Activated CD4-positive, CD25-positive, alpha-beta regulatory T cell treated with anti-CD3 and anti-CD28 coated beads, Interleukin-2, amount 50 U/mL, for 16 hours (primary cell): ENCODE measurements around the gene RBM19.

Source experiments
- DNase-seq: peaks from one replicate; pipeline ENCODE4 v3.0.0-alpha.2; 2020; ENCODE audit warnings: low read depth, low spot score

Gene RBM19

GRCh38 chr12:113857371-113857770, 108.8 kb downstream of the RBM19 start:
- no peak for DNase-seq

GRCh38 chr12:113855998-113856397, 110.1 kb downstream of the RBM19 start:
- no peak for DNase-seq

- DNase-seq = no peak
Observed at GRCh38 chr12:113854385-113855142, 111.6 kb downstream of the RBM19 start.

GRCh38 chr12:113853491-113853890, 112.6 kb downstream of the RBM19 start:
- DNase-seq = no peak

GRCh38 chr12:113852695-113853490, 113.2 kb downstream of the RBM19 start:
- no peak for DNase-seq

GRCh38 chr12:113852264-113852663, 113.9 kb downstream of the RBM19 start:
- no peak for DNase-seq

GRCh38 chr12:113850309-113851056, 115.6 kb downstream of the RBM19 start:
- no peak for DNase-seq

GRCh38 chr12:113847856-113848255, 118.3 kb downstream of the RBM19 start:
- no peak for DNase-seq

- DNase-seq = no peak
Observed at GRCh38 chr12:113846883-113847755, 119.0 kb downstream of the RBM19 start.

GRCh38 chr12:113845900-113846674, 120.0 kb downstream of the RBM19 start:
- no peak for DNase-seq

- DNase-seq = no peak
Observed at GRCh38 chr12:113844495-113845210, 121.5 kb downstream of the RBM19 start.

- DNase-seq = no peak
Observed at GRCh38 chr12:113842699-113843098, 123.4 kb downstream of the RBM19 start.

- no peak for DNase-seq
Observed at GRCh38 chr12:113841786-113842185, 124.3 kb downstream of the RBM19 start.

- no peak for DNase-seq
Observed at GRCh38 chr12:113840401-113841042, 125.6 kb downstream of the RBM19 start.

GRCh38 chr12:113838896-113839295, 127.2 kb downstream of the RBM19 start:
- DNase-seq = no peak

- DNase-seq = no peak
Observed at GRCh38 chr12:113837528-113838296, 128.4 kb downstream of the RBM19 start.

GRCh38 chr12:113837084-113837483, 129.0 kb downstream of the RBM19 start:
- DNase-seq = no peak

- no peak for DNase-seq
Observed at GRCh38 chr12:113835896-113836295, 130.2 kb downstream of the RBM19 start.

GRCh38 chr12:113835433-113835832, 130.7 kb downstream of the RBM19 start:
- no peak for DNase-seq
